ENCODE results near the gene IL13RA1. TPM values are rescaled to one million over a fixed set of nuclear protein-coding genes. Genes with fewer than 3 reads are reported as not detected.
A peak's percentile ranks its signal among the peaks of the same experiment; 100 is the strongest.

The IL13RA1 gene

DNA sequence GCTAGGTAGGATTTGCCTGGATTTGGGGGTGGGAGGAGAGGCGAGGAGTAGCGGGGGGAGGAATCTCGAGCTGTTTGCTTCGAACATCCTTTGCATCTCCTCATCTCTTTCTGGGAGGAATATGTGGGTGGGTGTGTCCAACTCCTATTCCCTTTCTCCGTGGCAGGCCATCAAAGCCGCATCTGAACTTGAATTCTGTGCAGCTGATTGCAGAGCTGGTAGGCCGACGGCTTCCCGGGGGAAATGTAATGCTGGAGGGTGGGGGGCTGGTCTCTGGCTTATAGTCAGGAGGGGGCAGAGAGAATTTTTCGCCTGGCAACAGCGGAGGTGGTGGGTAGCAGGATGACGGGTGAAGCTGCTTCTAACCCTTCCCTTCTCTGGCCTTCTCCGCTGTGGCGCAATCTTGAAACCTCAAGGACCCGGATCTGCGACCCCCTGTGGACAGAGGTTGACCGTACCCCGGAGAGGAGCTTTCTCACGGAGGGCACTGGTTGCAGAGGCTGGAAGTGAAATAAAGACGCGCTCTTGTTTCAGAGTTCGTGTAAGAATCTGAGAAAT is 96.8 kb downstream of the IL13RA1 start:
- Histone ChIP-seq H3K4me2 (ENCODE audit: low read length) (peak overlapping the region; percentile 6), H2BK120ac (ENCODE audit: low read depth, low read length) (no peak overlapping the region), H3K79me2 (ENCODE audit: control insufficient read depth, insufficient read depth, low read length) (no peaks in the 10 kb centered on the region), H3K27ac (ENCODE audit: low read depth, low read length) (no peak overlapping the region), H2BK5ac (ENCODE audit: low read length) (no peak overlapping the region), H2BK15ac (replicated peaks; ENCODE audit: low read depth) (no peak overlapping the region), H4K5ac (ENCODE audit: low read length) (no peak overlapping the region), H3K4me3 (ENCODE audit: low read length) (no peak overlapping the region), H4K8ac (ENCODE audit: low read depth, low read length) (no peak overlapping the region), H3K18ac (ENCODE audit: low read length) (no peak overlapping the region), H3K56ac (ENCODE audit: low read length) (peak overlapping the region; percentile 74), H3K9ac (ENCODE audit: low read length) (no peak overlapping the region), H3K4me1 (ENCODE audit: control insufficient read depth, low read depth, low read length) (no peaks in the 10 kb centered on the region), H3K36me3 (ENCODE audit: control insufficient read depth, insufficient read depth, low read length) (no peaks in the 10 kb centered on the region), H3K4ac (ENCODE audit: low read depth, low read length) (no peak overlapping the region), H3K27me3 (ENCODE audit: insufficient read depth, low read length, poor library complexity) (peaks cover 18% of the 10 kb centered on the region), H3K79me1 (ENCODE audit: low read length) (no peaks in the 10 kb centered on the region), H3K23ac (ENCODE audit: low read length) (no peak overlapping the region), H2AK5ac (ENCODE audit: low read length) (no peak overlapping the region)
- DNase-seq = peak; percentile 32
- no CpG with 5 or more reads among the region's 22 CpGs for WGBS (ENCODE audit: extremely low coverage, insufficient coverage, low lambda C conversion rate)

DNA sequence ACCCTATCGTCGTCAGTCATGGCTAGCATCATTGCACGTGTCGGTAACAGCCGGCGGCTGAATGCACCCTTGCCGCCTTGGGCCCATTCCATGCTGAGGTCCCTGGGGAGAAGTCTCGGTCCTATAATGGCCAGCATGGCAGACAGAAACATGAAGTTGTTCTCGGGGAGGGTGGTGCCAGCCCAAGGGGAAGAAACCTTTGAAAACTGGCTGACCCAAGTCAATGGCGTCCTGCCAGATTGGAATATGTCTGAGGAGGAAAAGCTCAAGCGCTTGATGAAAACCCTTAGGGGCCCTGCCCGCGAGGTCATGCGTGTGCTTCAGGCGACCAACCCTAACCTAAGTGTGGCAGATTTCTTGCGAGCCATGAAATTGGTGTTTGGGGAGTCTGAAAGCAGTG is 97.8 kb downstream of the IL13RA1 start:
- Histone ChIP-seq H3K18ac (ENCODE audit: low read length) (no peak overlapping the region), H3K27me3 (ENCODE audit: insufficient read depth, low read length, poor library complexity) (peaks cover 18% of the 10 kb centered on the region), H3K4ac (ENCODE audit: low read depth, low read length) (no peak overlapping the region), H3K4me3 (ENCODE audit: low read length) (no peak overlapping the region), H3K4me1 (ENCODE audit: control insufficient read depth, low read depth, low read length) (no peaks in the 10 kb centered on the region), H2BK5ac (ENCODE audit: low read length) (no peak overlapping the region), H3K36me3 (ENCODE audit: control insufficient read depth, insufficient read depth, low read length) (no peaks in the 10 kb centered on the region), H3K79me1 (ENCODE audit: low read length) (no peaks in the 10 kb centered on the region), H2BK120ac (ENCODE audit: low read depth, low read length) (no peak overlapping the region), H3K56ac (ENCODE audit: low read length) (no peak overlapping the region), H3K4me2 (ENCODE audit: low read length) (no peak overlapping the region), H3K9ac (ENCODE audit: low read length) (no peak overlapping the region), H4K5ac (ENCODE audit: low read length) (no peak overlapping the region), H3K27ac (ENCODE audit: low read depth, low read length) (no peak overlapping the region), H4K8ac (ENCODE audit: low read depth, low read length) (no peak overlapping the region), H3K79me2 (ENCODE audit: control insufficient read depth, insufficient read depth, low read length) (no peaks in the 10 kb centered on the region), H3K23ac (ENCODE audit: low read length) (no peak overlapping the region), H2AK5ac (ENCODE audit: low read length) (no peak overlapping the region), H2BK15ac (replicated peaks; ENCODE audit: low read depth) (no peak overlapping the region)
- DNase-seq = no peak
- WGBS (ENCODE audit: extremely low coverage, insufficient coverage, low lambda C conversion rate) = no CpG with 5 or more reads among the region's 16 CpGs

DNA sequence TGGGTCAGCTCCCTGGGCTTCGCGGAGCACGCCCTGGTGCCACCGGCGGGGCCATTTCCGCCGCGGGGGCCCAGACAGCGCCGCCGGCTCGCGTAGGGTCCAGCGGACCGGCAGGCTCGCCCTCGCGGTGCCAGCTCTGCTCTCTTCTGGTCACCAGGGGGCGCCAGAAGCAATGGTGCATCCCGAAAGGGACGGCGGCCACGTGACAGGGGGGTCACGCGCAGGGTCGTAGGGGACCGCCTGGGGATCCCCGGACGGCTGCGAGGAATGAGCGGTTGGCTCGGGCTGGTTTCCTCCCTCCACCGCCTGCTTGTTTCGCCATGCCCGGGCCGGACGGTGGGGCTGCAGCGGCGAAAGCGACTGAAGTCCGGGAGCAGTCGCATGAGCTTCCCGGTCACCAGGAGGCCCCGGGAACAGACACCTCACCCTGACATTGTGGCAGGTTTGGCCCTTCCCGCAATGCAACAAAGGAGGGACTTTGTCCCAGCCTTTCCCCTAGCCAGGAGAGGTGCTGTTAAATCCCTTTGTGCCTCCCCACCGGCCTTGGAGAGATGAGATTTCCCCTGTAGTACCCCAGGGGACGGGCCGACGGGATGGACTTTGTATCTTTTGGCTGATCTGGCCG is 112.0 kb downstream of the IL13RA1 start:
- no peak overlapping the region for H2AK5ac ChIP-seq (ENCODE audit: low read length)
- H3K4me2 ChIP-seq (ENCODE audit: low read length) = peak overlapping the region; percentile 29
- no CpG with 5 or more reads among the region's 50 CpGs for WGBS (ENCODE audit: extremely low coverage, insufficient coverage, low lambda C conversion rate)
- DNase-seq = peak; percentile 74
- no peak overlapping the region for H2BK5ac ChIP-seq (ENCODE audit: low read length)
- no peak overlapping the region for H3K4me3 ChIP-seq (ENCODE audit: low read length)
- peak overlapping the region; percentile 48 for H3K9ac ChIP-seq (ENCODE audit: low read length)
- H2BK120ac ChIP-seq (ENCODE audit: low read depth, low read length) = no peak overlapping the region
- H3K18ac ChIP-seq (ENCODE audit: low read length) = no peak overlapping the region
- H3K4me1 ChIP-seq (ENCODE audit: control insufficient read depth, low read depth, low read length) = no peaks in the 10 kb centered on the region
- no peaks in the 10 kb centered on the region for H3K36me3 ChIP-seq (ENCODE audit: control insufficient read depth, insufficient read depth, low read length)
- H3K27ac ChIP-seq (ENCODE audit: low read depth, low read length) = no peak overlapping the region
- no peak overlapping the region for H2BK15ac ChIP-seq (replicated peaks; ENCODE audit: low read depth)
- H3K79me1 ChIP-seq (ENCODE audit: low read length) = no peaks in the 10 kb centered on the region
- no peak overlapping the region for H3K4ac ChIP-seq (ENCODE audit: low read depth, low read length)
- H3K23ac ChIP-seq (ENCODE audit: low read length) = no peak overlapping the region
- H4K8ac ChIP-seq (ENCODE audit: low read depth, low read length) = peak overlapping the region; percentile 56
- H3K56ac ChIP-seq (ENCODE audit: low read length) = peak overlapping the region; percentile 73
- no peaks in the 10 kb centered on the region for H3K79me2 ChIP-seq (ENCODE audit: control insufficient read depth, insufficient read depth, low read length)
- H3K27me3 ChIP-seq (ENCODE audit: insufficient read depth, low read length, poor library complexity) = no peaks in the 10 kb centered on the region
- no peak overlapping the region for H4K5ac ChIP-seq (ENCODE audit: low read length)

Small RNAs within 50 kb of the gene (small RNA-seq; reads per million reads assigned to genes)
- gene RF00566 (ENCODE audit: insufficient read depth) = not detected

All from mesendoderm (in vitro differentiated cells).